ENCODE measurements around the gene ADAMTSL3. TPM values are rescaled to one million over a fixed set of nuclear protein-coding genes. Genes with fewer than 3 reads are reported as not detected.
A peak's percentile ranks its signal among the peaks of the same experiment; 100 is the strongest.

Gene ADAMTSL3
- total and polyA plus RNA-seq, 11 donors, result 1.3 to 13.2 (median 7.3) TPM

GRCh38 chr15:84016371-84016770 is 362.4 kb downstream of the ADAMTSL3 start:
- no peak overlapping the region for H3K4me3 ChIP-seq
- 88 to 93% (median 90%) methylated on average over 3 of the region's 3 CpGs for WGBS, 4 donors
- H3K27me3 ChIP-seq, result no peaks in the 10 kb centered on the region
- ATAC-seq, result no peak
- intact Hi-C loops (cut with DNase I), result loop anchor here in 1 of 10 donors (10.0 kb wide), 1 partner anchor 442 kb away; no protein-coding TSS in a partner anchor
- no peak overlapping the region for H3K27ac ChIP-seq
- TF ChIP-seq CTCF (IDR thresholded peaks at IDR 0.05) (no peak), POLR2A (IDR thresholded peaks at IDR 0.05) (no peak)
- peaks cover 0 to 17% (median 6%) of the 10 kb centered on the region in 12 donors for H3K9me3 ChIP-seq
- peaks cover 0 to 52% (median 5%) of the 10 kb centered on the region in 9 donors for H3K36me3 ChIP-seq
- DNase-seq, result no peak
- H3K4me1 ChIP-seq, result no peaks in the 10 kb centered on the region

DNA sequence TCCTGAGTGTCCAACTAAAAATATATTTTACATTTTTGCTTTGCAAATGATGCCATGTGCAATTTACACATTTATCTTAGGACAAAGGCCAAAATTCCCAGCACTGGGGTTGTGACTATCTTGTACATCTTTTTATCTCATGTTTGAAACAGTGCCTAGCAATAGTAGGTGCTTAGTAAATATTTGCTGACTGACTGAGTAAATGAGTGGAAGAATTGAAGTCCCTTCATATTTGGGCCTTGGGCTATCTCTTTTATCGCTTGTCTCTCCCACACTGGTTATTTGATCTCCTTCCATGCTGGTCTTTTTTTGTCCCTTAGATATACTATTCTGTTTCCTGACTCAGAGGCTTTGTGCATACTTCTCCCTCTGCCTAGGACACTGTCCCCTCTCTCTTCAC is 368.6 kb downstream of the ADAMTSL3 start:
- peaks cover 0 to 72% (median 3%) of the 10 kb centered on the region in 9 donors for H3K36me3 ChIP-seq
- no peaks in the 10 kb centered on the region for H3K27me3 ChIP-seq
- H3K9me3 ChIP-seq, result peaks cover 0 to 4% (median 0%) of the 10 kb centered on the region in 12 donors
- no peak overlapping the region for H3K27ac ChIP-seq
- 96 to 98% (median 97%) methylated on average over 1 of the region's 1 CpG for WGBS, 4 donors
- no peak for ATAC-seq
- no peak for TF ChIP-seq CTCF (IDR thresholded peaks at IDR 0.05)
- TF ChIP-seq POLR2A (IDR thresholded peaks at IDR 0.05), result no peak
- no peak overlapping the region for H3K4me3 ChIP-seq
- no peaks in the 10 kb centered on the region for H3K4me1 ChIP-seq
- no peak for DNase-seq
- intact Hi-C loops (cut with DNase I), result loop anchor here in 3 of 10 donors (5.0 to 10.0 kb wide), 3 partner anchors 290 to 458 kb away; no protein-coding TSS in a partner anchor

GRCh38 chr15:84023636-84024035 is 369.7 kb downstream of the ADAMTSL3 start:
- Histone ChIP-seq H3K27me3 (no peaks in the 10 kb centered on the region), H3K27ac (no peak overlapping the region), H3K36me3 (peaks cover 0 to 66% (median 3%) of the 10 kb centered on the region in 9 donors), H3K9me3 (peaks cover 0 to 8% (median 0%) of the 10 kb centered on the region in 12 donors), H3K4me1 (no peaks in the 10 kb centered on the region), H3K4me3 (no peak overlapping the region)
- WGBS, 4 donors, result 89 to 93% (median 93%) methylated on average over 11 of the region's 11 CpGs
- TF ChIP-seq CTCF (IDR thresholded peaks at IDR 0.05), result peak; percentile 38 to 67 (median 54)
- no peak for TF ChIP-seq POLR2A (IDR thresholded peaks at IDR 0.05)
- intact Hi-C loops (cut with DNase I), result loop anchor here in 3 of 10 donors (5.0 to 10.0 kb wide), 3 partner anchors 291 to 459 kb away; no protein-coding TSS in a partner anchor
- peak in 2 of 5 donors; percentile 11 to 47 for DNase-seq
- no peak for ATAC-seq

DNA sequence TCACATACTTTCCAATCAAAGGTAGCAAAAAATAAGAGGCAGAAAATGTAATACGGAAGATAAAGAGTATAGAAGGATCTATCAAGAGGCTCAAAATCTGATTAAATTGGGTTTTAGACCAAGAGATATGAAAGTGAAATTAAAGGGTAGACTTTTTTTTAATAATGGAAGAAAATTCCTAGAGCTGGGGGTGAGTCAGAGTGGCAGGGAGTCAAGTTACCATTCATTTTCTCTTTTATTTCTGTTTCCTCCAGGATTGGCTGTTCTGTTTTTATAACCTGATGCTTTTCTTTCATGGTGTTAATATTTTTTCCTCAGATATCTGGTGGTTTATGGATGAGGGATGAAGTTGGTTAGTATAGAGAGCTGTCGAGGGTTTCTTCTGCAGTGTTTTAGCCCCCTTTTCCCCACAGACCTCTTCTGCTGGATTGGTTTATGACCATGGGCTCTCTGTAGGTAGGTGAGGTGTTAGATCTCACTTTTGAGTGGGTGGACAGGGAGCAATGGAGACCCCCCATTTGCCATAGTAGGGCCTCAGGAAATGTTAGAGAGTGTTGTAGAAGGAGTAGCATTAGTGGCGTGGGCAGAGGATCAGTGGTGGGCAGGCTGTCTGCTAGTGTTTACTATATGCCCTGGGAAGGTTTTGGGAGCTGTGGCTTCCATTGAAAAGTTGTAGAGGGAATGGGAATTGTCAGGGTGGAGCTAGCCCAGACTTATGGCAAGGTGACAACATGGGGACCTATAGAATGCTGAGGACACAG is 380.1 kb downstream of the ADAMTSL3 start:
- no peak for TF ChIP-seq CTCF (IDR thresholded peaks at IDR 0.05)
- Histone ChIP-seq H3K27ac (no peak overlapping the region), H3K27me3 (no peaks in the 10 kb centered on the region), H3K4me1 (no peaks in the 10 kb centered on the region), H3K4me3 (no peak overlapping the region), H3K36me3 (peaks cover 0 to 33% (median 3%) of the 10 kb centered on the region in 9 donors), H3K9me3 (peaks cover 0 to 11% (median 3%) of the 10 kb centered on the region in 12 donors)
- ATAC-seq, result no peak
- 91 to 96% (median 94%) methylated on average over 3 of the region's 3 CpGs for WGBS, 4 donors
- DNase-seq, result no peak
- intact Hi-C loops (cut with DNase I), result loop anchor here in 6 of 10 donors (5.0 to 10.0 kb wide), 8 partner anchors 299 to 789 kb away; partner anchors contain the start of gene ADAMTSL3 (in 1 of the 6)

Measured in heart left ventricle (tissue), 16 donors.